GM21737 (cell line): ENCODE measurements around the gene ACTR1A.
A peak's percentile ranks its signal among the peaks of the same experiment; 100 is the strongest.
"Not testable (repeated sequence)": the region's sequence is repeated elsewhere in the genome, so short reads cannot be mapped to it uniquely, and the experiment has no call there.

Source experiments
- ATAC-seq: cut with Tn5 transposase; IDR thresholded peaks from one replicate; pipeline ENCODE4 v1.9.1; 2021; ENCODE audit warnings: mild to moderate bottlenecking, moderate library complexity; ENCODE audit not compliant: unreplicated experiment

ACTR1A gene

DNA sequence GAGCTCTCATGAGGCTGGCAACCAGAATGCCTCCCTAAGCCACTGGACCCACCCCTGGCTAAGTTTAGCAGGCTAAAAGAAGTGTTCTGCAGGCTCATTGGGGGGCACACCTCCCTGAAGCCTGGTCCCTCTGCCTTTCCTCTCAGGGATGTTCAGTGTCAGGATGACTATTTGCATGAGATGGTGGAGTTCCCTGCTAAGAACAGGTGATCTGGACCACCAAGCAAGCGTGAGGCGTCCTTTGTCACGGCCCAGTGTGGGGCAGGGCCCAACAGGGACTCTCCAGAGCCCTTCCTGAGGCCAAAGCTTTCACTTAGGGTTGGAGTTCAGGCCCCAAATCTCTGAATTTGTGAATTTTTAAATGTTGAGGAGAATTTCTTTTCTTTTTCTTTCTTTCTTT is 13.2 kb upstream of the ACTR1A start:
- no peak for ATAC-seq

DNA sequence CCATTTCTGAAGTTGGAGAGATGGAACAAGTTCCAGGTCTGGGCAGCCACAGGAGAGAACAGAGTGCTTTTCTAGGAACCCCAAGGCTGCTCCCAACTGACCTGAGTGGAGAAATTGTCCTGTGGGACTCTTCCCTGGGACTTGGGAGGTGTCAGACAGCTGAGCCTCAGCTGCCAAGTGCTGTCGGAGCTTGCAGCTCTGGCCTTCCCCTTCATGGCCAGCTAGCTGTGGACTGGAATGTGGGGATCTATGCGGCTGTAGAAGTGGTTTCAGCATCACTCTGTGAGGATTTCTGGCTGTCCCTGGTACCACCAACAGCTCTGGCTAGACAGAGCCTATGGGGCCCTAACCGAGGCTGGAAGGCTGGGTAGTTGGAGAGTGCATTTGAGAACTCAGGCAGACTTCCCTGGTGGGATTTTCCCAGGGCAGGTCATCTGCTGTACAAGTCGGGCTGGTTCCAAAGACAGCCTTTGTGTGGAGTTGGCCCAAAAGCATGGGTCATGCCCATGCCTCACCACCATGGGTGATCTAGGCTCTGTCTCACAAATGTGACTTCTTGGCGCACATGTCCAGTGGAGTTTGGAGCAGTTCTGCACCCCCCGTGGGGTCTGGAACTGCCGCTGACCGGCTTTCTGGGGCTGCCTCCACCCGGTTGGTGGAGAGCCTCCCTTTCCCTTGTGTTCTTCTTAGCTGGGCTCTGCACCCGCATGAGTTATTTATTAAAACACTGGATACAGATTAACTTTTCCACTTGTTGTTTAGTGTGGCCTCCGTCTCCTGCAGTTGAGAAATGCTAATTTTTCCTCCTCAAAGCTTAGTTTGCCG is 12.2 kb upstream of the ACTR1A start:
- no peak for ATAC-seq

DNA sequence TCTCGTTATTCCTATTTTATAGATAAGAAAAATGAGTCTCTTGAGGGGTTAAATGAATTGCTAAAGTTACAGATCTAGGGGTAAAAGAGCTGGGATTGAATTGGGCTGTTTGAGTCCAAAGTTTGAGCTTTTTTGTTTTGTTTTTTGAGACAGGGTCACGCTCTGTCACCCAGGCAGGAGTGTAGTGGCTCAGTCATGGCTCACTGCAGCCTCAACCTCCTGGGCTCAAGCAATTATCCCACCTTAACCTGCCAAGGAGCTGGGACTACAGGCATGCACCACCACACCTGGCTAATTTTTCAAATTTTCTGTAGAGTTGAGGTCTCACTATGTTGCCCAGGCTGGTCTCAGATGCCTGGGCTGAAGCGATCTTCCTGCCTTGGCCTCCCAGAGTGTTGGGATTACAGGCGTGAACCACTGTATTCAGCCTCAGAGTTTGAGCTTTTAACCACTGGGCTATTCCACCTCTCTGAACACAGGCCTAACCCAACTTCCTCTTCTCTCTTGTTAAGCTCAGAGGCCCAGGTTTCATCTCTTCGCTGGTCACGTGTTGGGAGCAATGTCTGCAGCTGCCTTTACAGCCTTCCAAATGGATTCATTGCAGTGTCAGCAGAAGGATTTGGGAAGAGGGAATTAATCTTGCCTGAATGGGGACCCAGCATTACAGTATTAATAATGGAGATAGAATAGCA is 9.2 kb upstream of the ACTR1A start:
- peak; percentile 76 for ATAC-seq

DNA sequence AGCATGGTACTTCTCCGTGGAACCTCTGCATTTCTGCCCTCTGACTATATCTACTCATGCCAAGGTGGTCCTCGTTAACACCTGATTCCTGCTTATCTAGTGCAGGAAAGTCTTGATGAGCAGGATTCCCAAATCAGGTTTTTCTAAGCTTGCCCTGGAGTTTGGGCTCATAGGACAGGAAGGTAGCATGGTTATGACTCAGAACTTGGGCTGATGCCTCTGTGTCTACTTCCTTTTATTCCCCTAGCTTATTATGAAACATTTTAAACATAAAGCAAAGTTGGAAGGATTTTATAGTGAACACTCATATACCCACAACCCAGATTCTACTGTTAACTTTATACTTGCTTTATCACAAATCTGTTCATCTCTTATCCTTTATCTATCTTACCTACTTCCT is 6.9 kb upstream of the ACTR1A start:
- ATAC-seq, result no peak

DNA sequence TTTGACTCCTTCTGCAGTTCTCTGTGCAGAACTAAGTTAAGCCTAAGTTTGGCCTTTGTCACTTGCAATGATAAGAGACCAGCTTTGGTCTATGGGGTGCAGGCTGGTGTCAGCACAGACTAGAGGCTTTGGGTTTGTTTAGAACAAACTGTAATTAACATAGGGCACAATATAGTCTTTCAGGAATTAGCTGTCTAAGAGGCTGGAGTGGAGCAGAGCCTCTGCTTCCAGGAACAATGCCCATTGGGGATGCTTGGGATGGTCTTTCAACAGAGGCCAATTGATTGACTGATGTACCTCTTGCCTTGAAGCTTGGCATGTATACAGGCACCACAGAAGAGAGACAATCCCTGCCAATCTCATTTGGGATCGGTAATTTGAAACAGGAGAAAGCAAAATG is 6.0 kb upstream of the ACTR1A start:
- ATAC-seq, result no peak

DNA sequence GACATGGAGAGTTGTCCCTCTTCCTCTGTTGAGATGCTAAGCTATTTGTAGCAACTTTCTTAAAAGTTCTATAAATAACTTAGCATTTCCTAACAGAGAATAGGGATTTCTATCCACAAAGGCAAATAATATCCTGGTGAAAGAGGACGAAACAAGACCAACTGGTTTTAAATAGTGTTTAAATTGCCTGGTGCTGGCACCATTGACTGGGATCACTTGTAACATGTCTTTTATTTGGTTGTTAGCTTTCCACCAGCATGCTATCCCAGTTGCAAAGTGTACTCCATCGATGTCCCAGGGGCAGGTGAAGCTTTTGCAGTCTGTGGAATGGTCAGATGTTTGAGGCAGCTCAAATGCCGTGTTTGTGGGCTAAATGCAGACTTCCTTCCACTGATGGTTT is 5.0 kb upstream of the ACTR1A start:
- no peak for ATAC-seq

DNA sequence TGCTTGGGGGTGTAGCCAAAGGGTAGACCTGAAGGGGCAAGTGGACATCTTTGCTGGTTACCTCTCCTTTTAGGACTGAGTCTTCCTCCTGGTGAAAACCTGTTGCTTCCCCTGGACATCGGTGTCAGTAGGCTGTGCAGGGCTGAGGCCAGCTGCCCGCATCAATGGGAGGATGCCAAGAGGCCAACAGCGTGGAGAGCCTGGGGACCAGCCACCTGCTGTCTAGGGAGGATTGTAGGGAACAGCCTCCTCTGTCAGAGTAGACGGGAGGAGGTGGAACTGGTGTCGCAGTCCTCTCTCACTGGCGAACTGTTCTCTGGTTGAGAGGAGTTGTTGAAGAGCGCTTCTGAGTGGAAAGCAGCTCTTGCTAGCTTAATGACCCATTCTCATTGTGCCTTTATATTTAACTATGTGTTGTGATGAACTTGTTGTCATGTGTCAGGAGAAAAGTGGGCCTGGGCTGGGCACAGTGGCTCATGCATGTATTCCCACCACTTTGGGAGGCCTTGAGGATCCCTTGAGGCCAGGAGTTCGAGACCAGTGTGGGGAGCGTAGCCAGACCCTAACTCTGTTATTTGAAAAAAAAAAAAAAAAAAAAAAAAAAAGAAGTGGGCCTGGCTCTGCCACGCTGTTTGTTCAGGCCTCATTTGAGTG is 3.1 kb upstream of the ACTR1A start:
- no peak for ATAC-seq

DNA sequence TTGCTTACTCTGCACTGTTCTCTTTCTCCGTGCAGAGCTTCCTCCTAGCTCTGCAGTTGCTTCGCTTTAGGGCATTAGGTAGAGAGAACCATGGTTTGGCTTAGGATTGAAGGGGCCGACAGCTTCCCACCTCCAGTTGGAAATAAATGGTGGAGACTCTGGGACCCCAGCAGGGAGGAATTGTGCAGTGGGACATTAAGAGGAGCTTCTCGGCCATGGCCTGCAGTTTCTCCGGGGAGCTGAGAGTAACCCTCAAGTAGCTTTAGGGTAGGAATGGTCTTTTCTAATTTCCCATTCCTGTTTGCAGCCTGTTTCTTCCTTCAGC is 2.4 kb upstream of the ACTR1A start:
- no peak for ATAC-seq

DNA sequence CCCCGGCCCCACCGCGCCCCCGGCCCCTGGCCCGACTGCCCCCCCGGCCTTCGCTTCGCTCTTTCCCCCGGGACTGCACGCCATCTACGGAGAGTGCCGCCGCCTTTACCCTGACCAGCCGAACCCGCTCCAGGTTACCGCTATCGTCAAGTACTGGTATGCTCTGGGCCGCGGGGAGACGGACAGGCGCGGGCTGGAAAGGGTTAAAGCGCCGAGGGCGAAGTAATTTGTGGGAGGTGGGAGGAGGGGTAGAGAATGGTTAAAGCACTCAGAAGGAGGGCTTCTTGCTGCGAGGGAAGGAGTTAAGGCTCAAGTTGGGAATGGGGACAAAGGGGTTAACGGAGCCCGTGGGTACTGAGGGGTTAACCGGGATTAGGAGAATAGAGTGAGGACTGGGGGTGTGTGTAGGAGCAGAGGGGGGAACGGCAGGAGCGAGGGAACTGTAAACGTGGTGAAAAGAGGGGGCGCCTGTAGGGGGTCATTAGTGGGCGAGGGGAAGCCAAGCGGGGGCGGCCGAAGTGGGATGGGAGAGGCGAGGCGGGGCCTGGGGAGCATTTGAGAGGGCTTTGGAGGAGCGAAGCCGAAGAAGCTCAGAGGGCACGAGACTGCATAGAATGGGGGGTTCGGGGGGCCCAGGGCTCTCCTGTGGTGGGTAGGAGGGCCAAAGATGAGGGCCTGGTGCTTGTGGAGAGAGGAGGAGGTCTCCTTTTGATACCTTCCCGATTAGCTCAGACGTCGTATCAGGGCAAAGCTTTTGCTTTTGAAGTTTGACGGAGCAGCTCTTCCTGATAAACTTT is 1.9 kb upstream of the ACTR1A start:
- no peak for ATAC-seq

DNA sequence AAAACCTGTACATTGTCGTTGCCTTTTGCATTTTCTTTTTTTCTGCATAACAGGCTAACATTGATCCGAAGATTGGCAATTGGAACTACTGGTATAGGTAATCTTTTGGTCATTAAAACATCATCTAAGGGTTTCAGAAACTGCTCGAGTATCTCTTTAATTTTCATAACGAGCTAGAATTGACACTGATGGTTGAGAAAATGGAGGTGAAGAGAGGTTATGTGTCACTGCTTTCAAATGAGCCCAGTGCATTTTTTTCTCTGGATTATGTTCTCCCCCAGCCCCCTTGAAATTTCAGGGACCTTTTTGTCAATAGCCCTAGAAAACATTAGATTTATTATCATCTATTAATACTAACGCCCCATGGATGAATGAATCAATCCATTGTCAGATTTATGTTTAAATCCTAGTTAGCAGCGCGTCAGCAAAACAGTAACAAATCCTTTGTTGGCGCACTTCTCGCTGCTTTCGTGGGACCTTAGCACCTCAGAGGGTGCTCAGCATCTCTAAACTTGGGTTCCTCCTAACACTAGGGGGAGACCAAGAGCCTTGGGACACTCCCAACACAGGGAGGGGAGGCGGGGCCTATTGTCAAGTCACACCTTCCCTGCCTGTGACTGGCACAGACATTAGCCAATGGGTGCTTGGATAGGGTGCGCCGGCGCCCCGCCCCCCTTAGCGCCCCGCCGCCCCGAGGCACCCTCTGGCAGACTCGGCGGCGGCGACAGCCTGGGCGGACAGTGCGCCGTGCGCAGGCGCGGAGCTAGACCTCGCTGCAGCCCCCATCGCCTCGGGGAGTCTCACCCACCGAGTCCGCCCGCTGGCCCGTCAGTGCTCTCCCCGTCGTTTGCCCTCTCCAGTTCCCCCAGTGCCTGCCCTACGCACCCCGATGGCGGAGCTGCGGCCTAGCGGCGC is 1.0 kb upstream of the ACTR1A start, which contains the start of gene SUFU:
SUFU (plus strand) TSS at position 709 of the 915 bp plus-strand sequence; CDS start at position 890, 181 bp downstream.
- peak; percentile 60 for ATAC-seq

DNA sequence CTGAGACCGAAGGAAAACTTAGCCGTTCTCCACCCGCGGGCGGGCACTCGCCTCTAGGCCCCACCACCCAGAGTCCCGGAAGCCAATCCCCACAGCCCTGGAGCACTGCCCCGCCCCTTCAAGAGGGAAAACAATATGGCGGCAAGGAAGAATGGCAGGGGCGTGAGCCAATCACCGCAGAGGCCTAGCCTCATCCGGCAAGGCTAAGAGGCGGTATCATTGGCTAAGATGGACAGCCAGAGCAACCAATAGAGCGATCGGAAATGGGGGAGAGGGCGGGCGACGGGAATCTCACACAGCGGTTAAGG is 529 bp downstream of the ACTR1A start:
- ATAC-seq, result peak; percentile 73

DNA sequence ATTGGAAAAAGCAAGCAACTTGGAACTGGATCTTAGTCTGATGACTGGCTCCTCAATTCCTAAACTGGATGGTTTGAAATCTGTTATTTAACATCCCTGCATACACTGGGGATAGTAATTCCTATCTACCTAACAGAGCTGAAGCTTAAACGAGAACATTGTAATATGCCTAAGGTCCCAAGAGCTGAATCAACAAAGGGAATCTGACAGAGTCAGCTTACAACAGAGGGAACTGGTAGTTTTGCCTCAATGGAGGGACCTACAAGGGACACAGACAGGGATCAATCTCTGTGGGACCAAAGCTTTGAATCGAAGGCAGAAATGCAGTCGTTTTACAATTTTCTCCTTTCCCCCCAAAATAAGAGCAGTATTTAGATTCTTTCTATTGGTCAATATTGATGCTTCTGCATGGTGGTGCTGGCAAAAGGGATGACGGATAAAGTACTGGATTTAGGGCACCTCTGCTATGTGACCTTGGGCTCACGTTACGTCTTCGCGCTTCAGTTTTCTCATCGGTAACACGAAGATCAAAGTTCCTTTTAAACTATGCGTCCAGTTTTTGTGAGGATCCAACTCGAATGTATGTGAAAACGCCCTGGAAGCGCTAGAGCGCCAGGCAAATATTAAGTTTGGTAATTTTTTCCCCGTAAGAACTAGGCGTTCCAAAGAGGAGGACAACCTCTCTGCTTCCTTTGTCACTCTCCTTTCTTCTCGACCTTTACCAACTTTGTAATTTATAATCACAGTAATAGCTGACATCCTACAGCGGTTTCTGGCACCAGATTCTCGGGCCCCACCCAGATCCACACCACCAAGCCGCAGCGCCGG is 1.1 kb downstream of the ACTR1A start:
- no peak for ATAC-seq

DNA sequence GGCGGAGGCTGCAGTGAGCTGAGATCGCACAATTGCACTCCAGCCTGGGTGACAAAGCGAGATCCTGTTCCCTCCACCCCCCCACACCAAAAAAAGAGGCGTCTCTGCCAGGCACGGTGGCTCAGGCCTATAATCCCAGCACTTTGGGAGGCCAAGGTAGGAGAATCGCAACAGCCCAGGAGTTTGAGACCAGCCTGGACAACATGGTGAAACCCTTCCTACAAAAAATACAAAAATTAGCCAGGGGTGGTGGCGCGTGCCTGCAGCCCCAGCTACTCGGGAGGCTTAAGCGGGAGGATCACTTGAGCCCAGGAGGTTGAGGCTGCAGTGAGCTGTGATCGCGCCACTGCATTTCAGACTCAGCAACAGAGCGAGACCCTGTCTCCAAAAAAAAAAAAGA is 1.8 kb downstream of the ACTR1A start:
- ATAC-seq, result not testable (repeated sequence)

DNA sequence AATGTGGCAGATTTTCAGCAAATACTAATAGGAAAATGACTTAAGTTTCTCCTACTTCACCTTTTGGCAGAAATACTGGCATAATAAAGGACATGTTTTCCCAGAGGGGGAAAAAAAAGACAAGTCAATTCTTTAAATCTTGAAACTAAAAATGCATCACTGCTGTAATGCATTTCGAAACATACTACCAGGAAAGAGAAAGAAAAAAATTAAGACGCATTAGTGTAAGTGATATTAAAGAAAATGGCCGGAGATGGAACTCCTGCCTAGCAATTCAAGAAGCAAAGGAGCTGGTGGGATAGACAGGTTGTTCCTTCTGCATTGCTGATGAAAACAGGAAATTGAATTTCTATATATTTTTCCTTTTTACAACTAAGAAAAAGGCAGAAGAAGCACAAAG is 3.2 kb downstream of the ACTR1A start:
- no peak for ATAC-seq

DNA sequence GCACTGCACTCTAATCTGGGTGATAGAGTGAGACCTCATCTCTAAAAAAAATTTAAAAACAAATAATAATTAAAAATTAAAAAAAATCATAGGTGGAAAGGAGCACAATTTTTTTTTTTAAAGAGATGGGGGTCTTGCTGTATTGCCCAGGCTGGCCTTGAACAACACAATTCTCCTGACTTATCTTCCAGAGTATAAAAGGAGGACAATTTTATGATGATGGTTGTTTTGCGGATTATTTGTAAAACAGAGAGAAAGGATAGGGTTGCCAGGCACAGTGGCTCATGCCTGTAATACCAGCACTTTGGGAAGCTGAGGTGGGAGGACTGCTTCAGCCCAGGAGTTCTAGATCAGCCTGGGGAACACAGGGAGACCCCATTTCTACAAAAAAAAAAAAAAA is 5.0 kb downstream of the ACTR1A start:
- no peak for ATAC-seq

DNA sequence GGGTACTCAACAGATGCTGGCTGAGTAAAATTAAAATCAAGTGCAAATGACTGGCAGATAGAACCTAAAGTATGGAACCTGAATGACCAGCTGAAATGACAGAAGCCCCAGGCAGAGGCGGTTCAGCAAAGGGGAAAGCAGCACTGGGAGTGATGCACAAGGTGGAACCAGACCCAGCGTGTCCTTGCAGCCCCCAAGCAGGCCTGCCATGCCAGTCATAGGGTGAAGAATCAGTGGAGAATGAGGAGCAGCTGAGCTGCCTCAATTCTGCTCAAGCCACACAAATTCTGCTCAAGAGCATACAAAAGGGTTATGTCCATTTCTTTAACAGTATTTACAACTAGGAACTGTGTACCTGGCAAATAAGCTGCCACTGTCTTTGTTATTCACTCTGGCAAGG is 8.7 kb downstream of the ACTR1A start:
- ATAC-seq, result no peak

DNA sequence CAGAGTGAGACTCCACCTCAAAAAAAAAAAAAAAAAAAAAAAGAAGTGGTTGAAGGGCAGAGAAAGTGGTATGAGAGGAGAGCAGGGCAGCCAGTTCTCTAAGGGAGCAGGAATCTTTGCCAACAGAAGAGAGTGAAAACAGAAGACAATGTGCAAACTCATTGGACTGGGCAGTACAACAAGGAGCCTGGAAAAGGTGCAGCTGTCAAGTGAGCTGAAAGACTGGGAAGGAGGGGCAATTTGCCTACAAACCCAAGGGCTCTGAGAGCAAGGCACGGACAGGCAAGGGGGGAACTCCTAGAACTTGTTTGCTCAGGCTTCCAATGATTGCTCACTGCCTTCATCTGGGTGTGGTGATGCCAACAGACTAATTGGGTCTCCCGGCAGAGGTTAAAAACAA is 9.5 kb downstream of the ACTR1A start:
- ATAC-seq, result no peak

DNA sequence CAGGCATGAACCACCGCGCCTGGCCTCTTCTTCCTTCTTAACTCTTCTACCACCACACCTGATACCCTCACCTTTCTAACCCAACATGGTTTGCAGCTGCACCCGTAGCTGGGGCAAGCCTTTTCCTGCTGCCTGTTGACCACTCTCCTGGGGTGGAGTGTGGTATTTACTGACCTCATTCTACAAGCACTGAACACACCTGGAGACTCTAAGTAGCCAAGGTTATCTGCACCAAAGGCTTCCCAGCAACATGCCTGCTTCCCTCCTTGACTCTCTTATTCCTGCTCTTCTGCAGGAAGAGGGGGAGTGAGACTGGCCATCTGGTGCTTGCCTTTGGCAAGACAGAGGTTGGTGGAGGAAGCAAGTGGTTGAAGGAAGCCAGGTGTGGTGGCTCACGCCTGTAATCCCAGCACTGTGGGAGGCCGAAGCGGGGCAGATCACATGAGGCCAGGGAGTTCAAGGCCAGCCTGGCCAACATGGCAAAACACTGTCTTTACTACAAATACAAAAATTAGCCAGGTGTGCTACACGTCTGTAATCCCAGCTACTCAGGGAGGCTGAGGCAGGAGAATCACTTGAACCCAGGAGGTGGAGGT is 10.1 kb downstream of the ACTR1A start:
- no peak for ATAC-seq

DNA sequence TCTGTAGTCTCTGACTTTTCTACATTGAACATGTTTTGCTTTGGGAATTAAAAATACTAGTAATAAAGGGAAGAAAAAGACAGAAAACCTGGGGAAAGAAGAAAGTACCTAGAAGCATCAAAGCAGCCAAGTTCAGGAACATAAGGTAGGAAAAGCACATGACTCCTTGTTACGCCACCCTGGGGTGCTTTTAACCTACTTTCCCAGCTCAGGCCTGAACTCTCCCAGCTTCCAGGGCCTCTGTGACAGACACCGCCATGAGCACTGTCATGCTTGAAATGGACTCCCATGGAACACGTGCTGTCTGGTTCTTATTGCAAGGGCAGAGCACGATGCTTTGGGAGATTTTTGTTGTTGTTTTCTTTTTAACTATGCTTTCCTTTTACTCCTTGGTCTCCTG is 11.4 kb downstream of the ACTR1A start:
- ATAC-seq, result no peak
